PC-3 (cell line): ENCODE data around the gene SULT6B1.

Source experiments
- EZH2 ChIP-seq: fragments of 300-600 bp; sonication (generic); IDR thresholded peaks from one replicate; pipeline ENCODE4 v1.6.1; 2017; ENCODE audit warnings: antibody characterized with exemption, mild to moderate bottlenecking, low read length; ENCODE audit not compliant: unreplicated experiment
- TF ChIP-seq, protein P1 (sequence below): fragments of 300-600 bp; sonication (generic); conservative IDR thresholded peaks from 2 replicates; pipeline ENCODE4 v1.5.1; 2017; ENCODE audit warnings: antibody characterized with exemption, low read depth, mild to moderate bottlenecking, low read length

DNA sequence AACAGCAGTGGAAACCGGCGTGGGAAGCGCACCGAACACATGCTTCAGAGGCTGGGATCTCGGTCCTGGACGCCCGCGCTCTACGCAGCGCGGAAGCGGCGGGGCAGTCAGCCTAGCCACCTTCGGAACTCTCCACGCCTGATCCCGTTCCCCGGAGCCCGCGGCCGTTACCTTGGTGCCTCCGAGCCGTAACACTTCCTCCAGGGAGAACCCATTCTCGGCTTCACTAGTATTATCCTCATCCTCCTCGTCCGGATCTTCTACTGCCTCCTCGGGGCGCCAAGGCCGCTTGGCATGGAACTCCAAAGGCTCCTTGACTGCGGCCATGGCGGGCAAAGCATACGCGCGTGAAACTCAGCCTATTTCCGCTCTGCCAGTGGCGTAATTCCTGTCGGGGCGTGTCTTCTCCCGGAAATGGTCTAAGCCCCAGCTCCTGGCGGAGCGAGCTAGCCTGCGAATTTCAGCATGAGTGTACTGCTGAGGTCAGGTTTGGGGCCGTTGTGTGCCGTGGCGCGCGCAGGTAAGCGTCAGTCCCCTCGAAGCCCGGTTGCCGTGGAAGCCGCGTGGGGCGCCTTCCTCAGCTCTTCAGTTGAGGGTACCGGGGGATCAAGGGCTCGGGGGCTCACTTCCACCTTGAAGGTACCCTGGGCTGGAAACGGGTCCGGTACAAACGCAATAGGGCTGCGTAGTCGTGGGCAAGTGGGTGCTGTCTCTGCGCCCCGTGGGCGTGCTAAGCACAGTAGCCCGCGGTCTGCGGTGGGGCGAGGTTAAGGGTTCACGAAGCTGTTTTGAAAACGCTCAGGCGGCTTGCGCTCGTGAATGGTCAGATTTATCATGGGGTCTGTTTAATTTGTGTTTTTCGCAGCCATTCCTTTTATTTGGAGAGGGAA lies 43.0 kb upstream of the SULT6B1 start, which contains the start of the genes CEBPZ and NDUFAF7:
- TF ChIP-seq, protein P1, sequence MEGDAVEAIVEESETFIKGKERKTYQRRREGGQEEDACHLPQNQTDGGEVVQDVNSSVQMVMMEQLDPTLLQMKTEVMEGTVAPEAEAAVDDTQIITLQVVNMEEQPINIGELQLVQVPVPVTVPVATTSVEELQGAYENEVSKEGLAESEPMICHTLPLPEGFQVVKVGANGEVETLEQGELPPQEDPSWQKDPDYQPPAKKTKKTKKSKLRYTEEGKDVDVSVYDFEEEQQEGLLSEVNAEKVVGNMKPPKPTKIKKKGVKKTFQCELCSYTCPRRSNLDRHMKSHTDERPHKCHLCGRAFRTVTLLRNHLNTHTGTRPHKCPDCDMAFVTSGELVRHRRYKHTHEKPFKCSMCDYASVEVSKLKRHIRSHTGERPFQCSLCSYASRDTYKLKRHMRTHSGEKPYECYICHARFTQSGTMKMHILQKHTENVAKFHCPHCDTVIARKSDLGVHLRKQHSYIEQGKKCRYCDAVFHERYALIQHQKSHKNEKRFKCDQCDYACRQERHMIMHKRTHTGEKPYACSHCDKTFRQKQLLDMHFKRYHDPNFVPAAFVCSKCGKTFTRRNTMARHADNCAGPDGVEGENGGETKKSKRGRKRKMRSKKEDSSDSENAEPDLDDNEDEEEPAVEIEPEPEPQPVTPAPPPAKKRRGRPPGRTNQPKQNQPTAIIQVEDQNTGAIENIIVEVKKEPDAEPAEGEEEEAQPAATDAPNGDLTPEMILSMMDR = no peak
- TF ChIP-seq EZH2 = no peak
